Aorta (tissue), 5 donors: ENCODE measurements around the gene PPL. TPM values are rescaled to one million over a fixed set of nuclear protein-coding genes. Genes with fewer than 3 reads are reported as not detected.
A peak's percentile ranks its signal among the peaks of the same experiment; 100 is the strongest.

Experiments
- ATAC-seq: fragments of 200-7000 bp; cut with Tn5 transposase; one replicate; pipeline ENCODE4 v1.9.1; 2022; ENCODE audit warnings: moderate library complexity; ENCODE audit not compliant: low FRiP score
- DNase-seq, 2 donors: peaks; one replicate each; pipeline ENCODE4 v3.0.0-alpha.2; 2020
- H3K27ac ChIP-seq, 2 donors: one replicate each; pipeline ENCODE4 v1.5.1; 2013; ENCODE audit warnings: low read length in 2 of 2, mild to moderate bottlenecking in 2 of 2, moderate library complexity in 2 of 2, control low read depth in 1 of 2, inconsistent platforms in 1 of 2, low read depth in 1 of 2
- H3K27me3 ChIP-seq, 2 donors: one replicate each; pipeline ENCODE4 v1.6.1; 2013; ENCODE audit warnings: control low read depth in 1 of 2, low read length in 1 of 2, mild to moderate bottlenecking in 1 of 2, moderate library complexity in 1 of 2; ENCODE audit not compliant: insufficient read depth in 2 of 2, control insufficient read depth in 1 of 2
- H3K36me3 ChIP-seq, 2 donors: one replicate each; pipeline ENCODE4 v1.6.1; 2013; ENCODE audit warnings: control low read depth in 1 of 2, low read length in 1 of 2, mild to moderate bottlenecking in 1 of 2; ENCODE audit not compliant: insufficient read depth in 2 of 2, control insufficient read depth in 1 of 2
- H3K4me1 ChIP-seq, 2 donors: one replicate each; pipeline ENCODE4 v1.6.1; 2013; ENCODE audit warnings: low read length in 2 of 2, control low read depth in 1 of 2, mild to moderate bottlenecking in 1 of 2, moderate library complexity in 1 of 2; ENCODE audit not compliant: insufficient read depth in 2 of 2, control insufficient read depth in 1 of 2
- H3K4me3 ChIP-seq, 2 donors: one replicate each; pipeline ENCODE4 v1.5.1; 2013; ENCODE audit warnings: low read length in 2 of 2, control low read depth in 1 of 2, mild to moderate bottlenecking in 1 of 2
- H3K9me3 ChIP-seq: one replicate; pipeline ENCODE4 v1.6.1; 2013; ENCODE audit warnings: mild to moderate bottlenecking, low read length; ENCODE audit not compliant: control insufficient read depth
- WGBS, 2 donors: extraction: QIAGEN DNeasy Blood & Tissue Kit; methylation state at CpG; one replicate each; pipeline ENCODE4 v1.1.7; 2013; 5-methylcytosine and 5-hydroxymethylcytosine counted together
- intact Hi-C, 2 donors: fragments of 100-400 bp; cut with DNase I; formaldehyde crosslinking; loops; one replicate each; pipeline versions ENCODE4 v1.14.2 to v1.15.0; 2022
- polyA plus RNA-seq, 2 donors: library from polyadenylated mRNA; stranded (reverse); fragments of 200-250 nt; gene quantifications; one replicate each; pipeline ENCODE4 v1.2.3, GENCODE V29; 2013
- total RNA-seq, 2 donors: library from RNA; stranded (reverse); fragmentation: NEBNext Ultra II Directional; extraction: Animal tissue kit (Norgen Biotek cat#: 25700); gene quantifications; one replicate each; pipeline ENCODE4 v1.2.1, GENCODE V29; 2021
- donor health status: healthy with polysubstance abuse.
- donor health status: Bipolar disorder and iron deficiency.
- donor health status: DM: no; HTN: no; CAD: no.
- donor health status: DM: no; HTN: no; CAD: no.
- donor health status: DM: yes; HTN: yes; CAD: no.

PPL gene
- total and polyA plus RNA-seq, 4 donors, result 5.9 to 23.9 (median 17.4) TPM

- intact Hi-C loops, result no loop called here
- Histone ChIP-seq H3K27me3 (no peaks in the 10 kb centered on the region), H3K9me3 (no peaks in the 10 kb centered on the region), H3K36me3 (peaks cover 0 to 3% of the 10 kb centered on the region in 2 donors), H3K27ac (no peak overlapping the region), H3K4me3 (no peak overlapping the region), H3K4me1 (no peaks in the 10 kb centered on the region)
- ATAC-seq (no peak), DNase-seq (no peak)
- 85 to 87% methylated on average over 16 of the region's 16 CpGs for WGBS, 2 donors
Measured at GRCh38 chr16:4891097-4891885, 45.7 kb downstream of the PPL start.

DNA sequence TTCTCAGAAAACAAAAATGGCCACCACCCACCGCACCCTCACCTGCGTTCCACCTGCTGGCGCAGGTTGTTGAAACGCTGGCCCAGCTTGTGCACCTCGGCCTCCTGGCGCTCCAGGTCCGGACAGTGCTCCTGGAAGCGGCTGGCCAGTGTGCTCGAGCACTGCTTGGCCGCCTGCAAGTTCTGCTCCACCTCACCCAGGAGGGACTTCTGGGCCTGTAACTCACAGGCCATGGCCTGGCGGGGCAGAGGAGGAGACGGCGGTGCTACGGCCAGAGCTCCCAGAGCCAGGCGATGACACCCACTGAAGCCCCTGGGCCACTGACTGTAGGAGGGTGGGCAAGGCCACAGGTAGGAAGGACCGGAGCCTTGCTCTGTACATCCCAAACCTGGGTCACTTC is 46.3 kb downstream of the PPL start:
- H3K9me3 ChIP-seq, result no peaks in the 10 kb centered on the region
- no peaks in the 10 kb centered on the region for H3K27me3 ChIP-seq
- H3K36me3 ChIP-seq, result peaks cover 0 to 4% of the 10 kb centered on the region in 2 donors
- intact Hi-C loops, result no loop called here
- WGBS, 2 donors, result 90 to 93% methylated on average over 16 of the region's 16 CpGs
- ATAC-seq (no peak), DNase-seq (no peak)
- H3K4me3 ChIP-seq, result no peak overlapping the region
- no peaks in the 10 kb centered on the region for H3K4me1 ChIP-seq
- H3K27ac ChIP-seq, result no peak overlapping the region

DNA sequence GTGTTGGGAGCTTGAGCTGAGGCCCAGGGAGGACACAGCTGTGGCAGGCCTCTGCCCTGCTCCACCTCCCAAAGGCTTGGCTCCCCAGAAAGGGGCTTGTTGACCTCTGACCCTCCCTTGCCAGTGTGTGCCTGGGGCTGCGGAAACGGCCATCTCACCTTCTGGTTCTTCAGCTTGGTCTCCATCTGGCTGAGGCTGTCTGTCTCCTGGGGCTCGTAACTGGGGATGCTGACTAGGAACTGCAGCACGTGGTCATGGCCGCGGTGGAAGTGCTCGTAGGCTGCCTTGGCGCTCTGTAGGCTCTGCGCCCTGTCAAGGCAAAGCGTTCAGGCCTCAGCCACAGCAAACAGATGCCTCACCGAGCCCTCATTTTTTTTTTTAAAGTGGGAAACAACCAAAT is 46.9 kb downstream of the PPL start:
- intact Hi-C loops, result no loop called here
- no peak overlapping the region for H3K4me3 ChIP-seq
- no peaks in the 10 kb centered on the region for H3K4me1 ChIP-seq
- WGBS, 2 donors, result 76 to 78% methylated on average over 11 of the region's 11 CpGs
- no peak overlapping the region for H3K27ac ChIP-seq
- no peak for DNase-seq
- no peaks in the 10 kb centered on the region for H3K9me3 ChIP-seq
- no peak for ATAC-seq
- no peaks in the 10 kb centered on the region for H3K27me3 ChIP-seq
- peaks cover 0 to 8% of the 10 kb centered on the region in 2 donors for H3K36me3 ChIP-seq

DNA sequence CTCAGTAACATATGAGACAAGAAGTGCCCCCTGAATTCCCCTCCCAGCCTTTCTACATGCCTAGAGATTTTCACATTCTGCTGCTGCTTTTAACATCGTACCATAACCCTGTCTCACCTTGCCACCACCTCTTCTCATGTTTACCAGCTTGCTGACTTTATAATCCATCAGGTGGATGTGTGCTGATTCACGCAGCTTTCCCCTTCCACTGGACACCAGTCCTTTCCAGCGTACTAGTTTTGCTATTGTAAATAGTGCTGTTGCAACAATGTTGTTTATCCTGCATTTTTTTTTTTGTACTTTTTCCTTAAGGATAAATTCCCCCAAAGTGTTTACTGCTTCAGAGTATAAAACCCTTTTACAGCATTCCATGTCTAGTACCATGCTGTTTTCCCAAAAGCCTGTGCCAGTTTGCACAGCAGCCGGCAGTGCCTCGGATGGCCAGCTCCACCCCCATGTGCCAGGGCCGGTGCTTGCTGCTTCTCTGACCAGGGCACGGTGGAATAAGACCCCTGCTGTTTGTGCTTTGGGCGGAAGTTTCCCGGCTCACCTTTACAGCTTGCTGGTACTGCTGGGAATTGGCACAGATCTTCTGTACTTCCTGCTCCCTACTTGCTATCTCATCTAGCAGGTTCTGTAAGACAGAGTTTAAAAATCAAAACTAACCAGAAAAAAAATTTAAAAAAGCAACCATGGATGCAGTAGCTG is 48.4 kb downstream of the PPL start:
- intact Hi-C loops, result no loop called here
- H3K4me3 ChIP-seq, result no peak overlapping the region
- no peak for ATAC-seq
- H3K4me1 ChIP-seq, result no peaks in the 10 kb centered on the region
- no peak overlapping the region for H3K27ac ChIP-seq
- H3K36me3 ChIP-seq, result peaks cover 0 to 17% of the 10 kb centered on the region in 2 donors
- 73 to 77% methylated on average over 9 of the region's 9 CpGs for WGBS, 2 donors
- DNase-seq, result no peak
- no peaks in the 10 kb centered on the region for H3K27me3 ChIP-seq
- H3K9me3 ChIP-seq, result no peaks in the 10 kb centered on the region

GRCh38 chr16:4886151-4886550 is 50.8 kb downstream of the PPL start:
- intact Hi-C loops, result no loop called here
- ATAC-seq (no peak), DNase-seq (no peak)
- Histone ChIP-seq H3K36me3 (peaks cover 0 to 22% of the 10 kb centered on the region in 2 donors), H3K4me1 (no peaks in the 10 kb centered on the region), H3K9me3 (no peaks in the 10 kb centered on the region), H3K4me3 (no peak overlapping the region), H3K27ac (no peak overlapping the region), H3K27me3 (no peaks in the 10 kb centered on the region)
- 95 to 96% methylated on average over 5 of the region's 5 CpGs for WGBS, 2 donors

GRCh38 chr16:4884972-4885874 is 51.7 kb downstream of the PPL start:
- H3K36me3 ChIP-seq, result peaks cover 0 to 22% of the 10 kb centered on the region in 2 donors
- intact Hi-C loops, result no loop called here
- 94 to 95% methylated on average over 45 of the region's 45 CpGs for WGBS, 2 donors
- DNase-seq (peak in 1 of 2 donors; percentile 38), ATAC-seq (no peak)
- H3K4me1 ChIP-seq, result no peaks in the 10 kb centered on the region
- no peak overlapping the region for H3K27ac ChIP-seq
- no peaks in the 10 kb centered on the region for H3K9me3 ChIP-seq
- no peak overlapping the region for H3K4me3 ChIP-seq
- no peaks in the 10 kb centered on the region for H3K27me3 ChIP-seq

DNA sequence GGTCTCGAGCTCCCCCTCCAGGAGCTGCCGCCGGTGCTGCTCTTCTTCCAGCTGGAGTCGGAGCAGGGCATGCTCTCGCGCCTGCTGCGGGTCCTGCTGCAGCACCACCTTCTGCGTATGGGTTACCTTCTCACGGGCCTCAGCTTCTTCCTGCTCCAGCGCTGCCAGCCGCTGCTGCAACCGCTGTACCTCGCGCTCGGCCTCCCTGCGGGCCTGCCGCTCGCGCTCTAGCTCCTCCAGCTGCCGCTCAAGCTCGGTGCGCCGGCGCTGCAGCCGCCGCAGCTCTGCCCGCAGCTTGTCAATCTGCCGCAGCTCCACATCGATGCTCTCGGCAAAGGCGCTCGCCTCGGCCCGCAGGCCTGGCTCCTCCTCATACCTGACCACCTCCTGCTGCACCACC is 52.7 kb downstream of the PPL start:
- WGBS, 2 donors, result 94 to 99% methylated on average over 34 of the region's 34 CpGs
- DNase-seq (peak in 1 of 2 donors; percentile 19), ATAC-seq (no peak)
- H3K27ac ChIP-seq, result no peak overlapping the region
- H3K27me3 ChIP-seq, result no peaks in the 10 kb centered on the region
- peaks cover 0 to 21% of the 10 kb centered on the region in 2 donors for H3K36me3 ChIP-seq
- H3K4me1 ChIP-seq, result no peaks in the 10 kb centered on the region
- intact Hi-C loops, result no loop called here
- H3K9me3 ChIP-seq, result no peaks in the 10 kb centered on the region
- no peak overlapping the region for H3K4me3 ChIP-seq

- peaks cover 0 to 21% of the 10 kb centered on the region in 2 donors for H3K36me3 ChIP-seq
Measured at GRCh38 chr16:4883501-4883900, 53.4 kb downstream of the PPL start.

More at GRCh38 chr16:4883501-4883900, 53.4 kb downstream of the PPL start:
- H3K4me1 ChIP-seq, result no peaks in the 10 kb centered on the region
- WGBS, 2 donors, result 96 to 97% methylated on average over 25 of the region's 25 CpGs
- DNase-seq (no peak), ATAC-seq (no peak)
- intact Hi-C loops, result no loop called here
- no peak overlapping the region for H3K4me3 ChIP-seq
- no peak overlapping the region for H3K27ac ChIP-seq
- no peaks in the 10 kb centered on the region for H3K27me3 ChIP-seq
- no peaks in the 10 kb centered on the region for H3K9me3 ChIP-seq
